HEK293T (cell line): ENCODE results near the gene DZIP1L.

Source experiments
- BHLHE40 ChIP-seq: fragments of 450-650 bp; IDR thresholded peaks from 2 replicates; pipeline ENCODE4 v1.6.1; 2016; ENCODE audit warnings: mild to moderate bottlenecking, moderate library complexity, borderline replicate concordance
- ELF4 ChIP-seq: fragments of 450-650 bp; IDR thresholded peaks from 2 replicates; pipeline ENCODE4 v1.6.1; 2017; ENCODE audit warnings: antibody characterized with exemption
- FOXA1 ChIP-seq: fragments of 450-650 bp; IDR thresholded peaks from 2 replicates; pipeline ENCODE4 v1.6.1; 2016; ENCODE audit warnings: mild to moderate bottlenecking
- FOXK2 ChIP-seq: fragments of 450-650 bp; IDR thresholded peaks from 2 replicates; pipeline ENCODE4 v1.6.1; 2016; ENCODE audit warnings: mild to moderate bottlenecking
- HDGF ChIP-seq: fragments of 450-650 bp; IDR thresholded peaks from 2 replicates; pipeline ENCODE4 v1.6.1; 2017; ENCODE audit warnings: antibody characterized with exemption, borderline replicate concordance
- L3MBTL2 ChIP-seq: fragments of 450-650 bp; conservative IDR thresholded peaks from 2 replicates; pipeline ENCODE4 v1.6.1; 2016; ENCODE audit warnings: mild to moderate bottlenecking
- SP1 ChIP-seq: fragments of 450-650 bp; IDR thresholded peaks from 2 replicates; pipeline ENCODE4 v1.6.1; 2017
- SUZ12 ChIP-seq: fragments of 450-650 bp; IDR thresholded peaks from 2 replicates; pipeline ENCODE4 v1.6.1; 2016; ENCODE audit warnings: mild to moderate bottlenecking
- ZNF384 ChIP-seq: fragments of 450-650 bp; IDR thresholded peaks from 2 replicates; pipeline ENCODE4 v1.6.1; 2016
- TF ChIP-seq, protein P1 (sequence below): fragments of 450-650 bp; IDR thresholded peaks from 2 replicates; pipeline ENCODE4 v1.6.1; 2016

DNA sequence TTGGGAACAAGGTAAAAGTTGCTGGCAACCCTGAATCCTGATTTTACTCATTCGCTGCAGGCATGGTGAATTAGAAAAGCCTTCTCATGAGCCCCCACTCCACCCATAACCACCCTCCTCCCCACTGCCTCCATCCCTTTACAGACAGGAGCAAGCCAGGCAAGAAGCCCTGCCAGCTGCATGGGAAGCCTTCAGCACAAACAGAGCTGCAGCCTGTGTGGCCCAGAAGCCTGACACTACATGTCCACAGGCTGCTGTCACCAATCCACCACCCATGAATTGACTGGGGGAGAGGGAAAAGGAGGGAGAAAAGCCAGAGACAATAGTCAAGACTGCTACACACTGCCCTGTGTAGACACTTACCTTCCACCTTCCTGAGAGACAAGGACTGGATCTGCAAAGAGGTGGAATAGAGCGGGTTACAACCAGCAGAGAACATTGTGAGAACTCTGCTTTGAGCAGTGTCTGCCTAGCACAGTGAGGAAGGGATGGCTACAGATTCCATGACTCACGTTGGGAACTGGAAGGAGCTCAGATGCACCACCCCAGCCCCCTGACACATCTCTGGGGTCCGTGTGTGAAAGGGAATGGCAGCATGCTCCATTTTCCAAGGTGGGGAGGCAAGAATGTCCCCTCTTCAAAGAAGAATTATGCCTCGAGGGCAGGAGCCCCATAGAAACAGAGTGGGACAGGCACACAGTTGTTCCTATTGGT is 33.9 kb downstream of the DZIP1L start:
- TF ChIP-seq L3MBTL2 (no peak), SP1 (no peak), BHLHE40 (no peak), ZNF384 (no peak), HDGF (no peak), ELF4 (no peak), FOXA1 (no peak), FOXK2 (no peak), SUZ12 (no peak)
- TF ChIP-seq, protein P1, sequence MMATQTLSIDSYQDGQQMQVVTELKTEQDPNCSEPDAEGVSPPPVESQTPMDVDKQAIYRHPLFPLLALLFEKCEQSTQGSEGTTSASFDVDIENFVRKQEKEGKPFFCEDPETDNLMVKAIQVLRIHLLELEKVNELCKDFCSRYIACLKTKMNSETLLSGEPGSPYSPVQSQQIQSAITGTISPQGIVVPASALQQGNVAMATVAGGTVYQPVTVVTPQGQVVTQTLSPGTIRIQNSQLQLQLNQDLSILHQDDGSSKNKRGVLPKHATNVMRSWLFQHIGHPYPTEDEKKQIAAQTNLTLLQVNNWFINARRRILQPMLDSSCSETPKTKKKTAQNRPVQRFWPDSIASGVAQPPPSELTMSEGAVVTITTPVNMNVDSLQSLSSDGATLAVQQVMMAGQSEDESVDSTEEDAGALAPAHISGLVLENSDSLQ = no peak
